NCI-H526 (cell line): Measurements from ENCODE around the gene ORM1.

Source experiments
- DNase-seq, 2 experiments: peaks; one replicate each; lab custom pipeline; 2025; lab: John Stamatoyannopoulos, UW

ORM1 gene

GRCh38 chr9:114367366-114367765 lies 44.5 kb downstream of the ORM1 start:
- no peak for DNase-seq

DNA sequence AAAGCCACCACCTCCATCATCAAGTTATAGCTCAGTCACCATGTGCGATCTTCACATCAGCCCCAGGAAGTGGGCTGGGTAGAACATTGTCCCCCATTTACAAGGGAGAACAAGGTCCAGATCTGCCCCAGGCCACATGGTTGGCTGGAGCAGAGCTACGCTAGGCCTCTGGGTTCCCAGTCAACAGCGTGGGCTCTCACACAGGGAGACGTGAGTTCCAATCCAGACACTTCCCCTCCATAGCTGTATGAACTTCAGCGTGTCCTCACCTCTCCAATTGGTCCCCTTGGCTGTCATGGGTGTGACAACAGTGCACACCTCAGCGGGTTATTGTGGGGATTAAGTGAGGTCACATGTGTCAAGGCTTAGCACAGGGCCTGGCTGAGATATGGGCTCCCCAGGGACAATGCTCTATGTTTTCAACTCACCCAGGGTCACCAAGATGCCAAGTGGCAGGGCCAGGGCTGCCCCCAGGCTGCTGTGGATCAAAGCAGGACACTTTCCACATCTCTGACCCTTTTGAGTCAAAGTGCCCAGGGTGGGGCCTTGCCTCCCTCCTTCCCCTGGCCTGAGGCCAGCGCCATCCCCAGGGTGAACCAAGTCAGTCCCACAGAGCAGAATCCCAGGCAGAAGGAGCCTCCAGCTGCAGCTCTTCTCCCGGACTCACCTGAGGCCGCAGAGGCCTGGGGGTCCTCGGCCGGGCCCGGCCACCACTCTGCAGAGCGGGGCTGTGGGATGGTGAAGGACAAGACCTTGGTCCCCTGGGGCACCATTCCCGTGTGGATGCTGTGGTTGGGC lies 45.1 kb downstream of the ORM1 start:
- DNase-seq, result no peak

- no peak for DNase-seq
Measured at GRCh38 chr9:114369216-114370130, 46.6 kb downstream of the ORM1 start.

GRCh38 chr9:114370251-114370967 lies 47.5 kb downstream of the ORM1 start:
- DNase-seq, result no peak

DNA sequence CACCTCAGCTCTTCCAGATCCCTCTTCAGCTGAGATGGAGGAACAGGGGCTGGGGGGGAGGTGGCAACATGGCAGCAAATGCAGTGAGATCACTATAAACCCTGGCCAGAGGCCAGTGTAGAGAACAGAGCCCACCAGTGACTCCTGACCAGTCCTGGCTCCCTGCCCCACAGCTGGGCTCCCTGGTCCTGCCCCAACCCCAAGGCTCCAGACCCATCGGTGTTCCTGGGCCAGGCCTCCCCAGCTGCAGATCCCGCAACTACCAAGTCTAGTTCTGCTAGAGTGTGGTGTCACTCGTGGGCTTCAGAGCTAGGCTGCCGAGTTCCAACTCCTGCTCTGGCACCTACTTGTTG lies 48.0 kb downstream of the ORM1 start:
- DNase-seq, result no peak

DNA sequence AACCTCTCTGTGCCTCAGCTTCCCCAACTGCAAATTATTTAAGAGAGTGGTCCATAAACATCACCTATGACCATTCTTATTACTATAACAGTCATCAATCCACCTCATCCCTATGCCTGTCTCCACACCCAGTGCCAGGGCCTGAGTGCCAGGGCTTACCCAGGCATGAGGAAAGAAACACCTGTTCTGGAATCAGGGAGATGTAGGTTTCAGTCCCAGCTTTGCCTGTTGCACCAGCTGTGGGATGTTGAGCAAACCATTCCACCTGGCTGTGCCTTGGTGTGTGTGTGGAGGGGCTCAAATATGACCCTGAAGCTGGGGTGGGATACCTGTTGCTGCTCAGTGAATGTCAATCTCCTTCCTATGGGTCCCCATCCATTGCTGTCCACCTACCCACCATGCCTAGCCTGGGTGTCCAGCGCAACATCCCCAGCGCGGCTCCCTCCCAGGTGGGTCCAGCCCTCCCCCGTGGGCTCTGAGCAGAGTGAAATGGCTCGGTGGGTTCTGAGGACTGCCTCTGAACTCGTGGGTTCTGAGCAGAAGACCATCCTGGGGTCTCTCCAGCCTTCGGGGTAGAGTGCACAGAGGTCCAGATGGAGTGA lies 48.5 kb downstream of the ORM1 start:
- no peak for DNase-seq

GRCh38 chr9:114371973-114372917 lies 49.3 kb downstream of the ORM1 start:
- DNase-seq, result no peak

DNA sequence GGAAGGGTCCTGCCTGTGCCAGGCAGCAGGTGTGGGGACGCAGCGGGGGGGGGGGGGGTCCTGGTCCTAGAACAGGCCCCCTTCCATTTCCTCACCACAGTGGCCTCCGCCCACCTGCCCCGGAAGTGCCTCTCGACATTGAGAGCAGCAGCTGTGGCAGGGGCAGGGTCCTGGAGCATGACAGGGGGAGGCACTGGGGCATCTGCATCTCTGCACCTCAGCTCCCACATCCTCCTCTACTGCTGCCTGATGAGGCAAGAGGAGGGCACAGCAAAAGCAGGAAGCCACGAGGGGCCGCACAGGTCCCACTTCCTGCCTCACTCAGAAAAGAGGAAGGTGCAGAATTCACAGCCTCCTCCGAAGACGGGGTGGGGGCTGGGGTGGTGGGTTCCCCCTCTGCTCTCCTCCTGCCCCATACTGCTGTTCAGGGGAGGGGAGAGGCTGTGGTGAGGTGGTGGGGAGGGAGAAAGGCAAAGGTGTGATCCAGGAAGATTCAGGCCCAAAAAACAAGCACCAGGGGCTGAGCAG lies 50.1 kb downstream of the ORM1 start:
- no peak for DNase-seq

DNA sequence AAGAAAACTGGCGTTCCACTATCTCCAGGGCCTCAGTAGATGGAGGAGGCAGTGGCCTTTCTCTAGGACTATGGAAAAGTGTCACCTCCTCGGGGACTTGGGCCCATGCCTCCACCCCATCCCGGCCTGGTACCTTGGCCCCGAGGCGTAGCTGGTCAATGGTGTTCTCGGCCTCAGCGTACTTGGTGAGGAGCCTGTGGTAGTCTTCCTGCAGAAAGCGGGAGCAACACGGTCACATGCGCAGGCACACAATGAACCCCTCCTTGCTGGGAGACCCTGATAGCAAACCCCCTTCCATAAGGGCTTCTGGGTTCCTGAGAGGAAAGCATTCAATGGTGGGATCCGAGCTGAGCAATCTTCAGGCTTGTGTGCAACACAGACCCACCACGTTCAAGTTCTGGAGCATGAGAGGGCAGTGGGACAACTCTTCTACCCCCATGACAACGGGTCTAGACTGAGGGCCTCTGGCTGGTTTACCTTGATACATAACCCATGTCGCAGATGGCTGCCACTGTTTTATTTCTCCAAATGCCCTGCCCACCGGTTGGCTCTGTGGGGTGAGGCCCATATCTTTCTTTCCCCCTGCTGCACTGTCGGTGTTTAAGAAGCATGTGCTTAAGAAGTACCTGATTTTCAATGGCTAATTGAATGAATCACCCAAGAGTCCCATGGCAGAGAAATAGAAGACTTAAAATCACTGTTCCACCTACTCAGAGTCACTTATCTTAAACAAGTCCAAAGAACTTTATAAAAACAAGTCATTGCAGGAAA lies 51.2 kb downstream of the ORM1 start:
- DNase-seq, result no peak

GRCh38 chr9:114374936-114375335 lies 52.0 kb downstream of the ORM1 start:
- DNase-seq, result no peak

DNA sequence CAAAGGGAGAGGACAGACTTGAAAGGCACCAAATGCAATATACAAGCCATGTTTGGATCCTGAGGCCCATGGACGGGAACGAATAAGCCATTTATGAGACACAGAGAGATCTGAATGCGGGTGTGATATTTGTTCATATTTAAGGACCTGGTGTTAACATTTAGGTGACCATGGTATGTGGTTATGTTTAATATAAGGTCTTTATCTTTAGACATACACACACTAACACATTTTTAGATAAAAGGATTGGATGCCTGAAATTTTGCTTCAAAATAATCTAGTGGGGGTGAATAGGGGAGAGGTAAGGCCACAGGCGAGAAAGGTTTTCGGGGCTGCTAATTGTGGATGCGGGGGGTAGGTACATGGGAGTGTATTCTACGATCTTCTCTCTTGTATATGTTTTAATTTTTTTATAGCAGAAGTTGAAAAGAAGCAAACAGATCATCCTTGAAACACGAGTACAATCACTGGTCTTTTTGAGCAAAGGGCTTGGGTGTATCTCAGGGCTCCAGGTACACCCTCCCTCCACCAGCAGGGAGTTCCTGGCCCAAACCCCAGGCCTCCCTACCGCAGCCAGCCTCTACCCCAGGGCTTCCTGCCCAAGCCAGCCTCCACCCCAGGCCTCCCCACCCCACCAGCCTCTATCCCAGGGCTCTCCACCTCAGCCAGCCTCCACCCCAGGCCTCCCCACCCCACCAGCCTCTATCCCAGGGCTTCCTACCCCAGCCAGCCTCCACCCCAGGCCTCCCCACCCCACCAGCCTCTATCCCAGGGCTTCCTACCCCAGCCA lies 52.7 kb downstream of the ORM1 start:
- DNase-seq, result no peak
